ENCODE measurements around the gene AGO1.

- TF ChIP-seq CTCF (conservative IDR thresholded peaks at IDR 0.05; ENCODE audit: low read length) (peak; percentile 46), EZH2phosphoT487 (IDR thresholded peaks at IDR 0.05; ENCODE audit: borderline replicate concordance) (no peak)
These were observed 25.2 kb upstream of the AGO1 start for GRCh38 chr1:35857830-35858229.

All from Loucy (cell line).